Activated CD8-positive, alpha-beta T cell treated with anti-CD3 and anti-CD28 coated beads for 36 hours (primary cell): ENCODE measurements around the gene OCA2. TPM values are rescaled to one million over a fixed set of nuclear protein-coding genes. Genes with fewer than 3 reads are reported as not detected.

ENCODE experiments used
- ATAC-seq: fragments of 200-7000 bp; cut with Tn5 transposase; one replicate; pipeline ENCODE4 v1.10.0; 2021; ENCODE audit warnings: mild to moderate bottlenecking, moderate library complexity
- CTCF ChIA-PET: fragments of 350-600 bp; sonication (Branson Sonifier 250); formaldehyde crosslinking; loops from one replicate; lab custom pipeline; 2021; ENCODE audit warnings: antibody characterized with exemption; lab: Charles Lee
- POLR2A ChIA-PET: fragments of 350-600 bp; sonication (Branson Sonifier 250); formaldehyde crosslinking; loops from one replicate; lab custom pipeline; 2021; ENCODE audit warnings: antibody characterized with exemption; lab: Charles Lee
- DNase-seq: peaks from one replicate; pipeline ENCODE4 v3.0.0-alpha.2; 2020
- H3K27ac Mint-ChIP-seq: one replicate; pipeline ENCODE4 v1.8.0; 2021; ENCODE audit warnings: mild to moderate bottlenecking, mixed read lengths
- H3K27me3 Mint-ChIP-seq: one replicate; pipeline ENCODE4 v1.8.0; 2021; ENCODE audit warnings: mixed read lengths
- H3K36me3 Mint-ChIP-seq: one replicate; pipeline ENCODE4 v1.8.0; 2021; ENCODE audit warnings: low read depth, mixed read lengths
- H3K4me1 Mint-ChIP-seq: one replicate; pipeline ENCODE4 v1.8.0; 2021; ENCODE audit warnings: low read depth, mixed read lengths
- H3K4me3 Mint-ChIP-seq: one replicate; pipeline ENCODE4 v1.8.0; 2021; ENCODE audit warnings: mild to moderate bottlenecking, moderate library complexity, mixed read lengths
- H3K9me3 Mint-ChIP-seq: one replicate; pipeline ENCODE4 v1.8.0; 2021; ENCODE audit warnings: mixed read lengths
- intact Hi-C: fragments of 100-400 bp; cut with micrococcal nuclease; formaldehyde crosslinking; loops from one replicate; pipeline ENCODE4 v1.10.0; 2022
- total RNA-seq, 2 experiments: library from RNA; stranded (reverse); gene quantifications; one replicate each; pipeline ENCODE4 v1.2.3, GENCODE V29; 2021
- TF ChIP-seq, protein P1 (sequence below): fragments of 200-600 bp; IDR thresholded peaks from one replicate; pipeline ENCODE4 v1.8.0; 2022; ENCODE audit warnings: antibody characterized with exemption, mild to moderate bottlenecking

Gene OCA2
- total RNA-seq, 2 experiments from 2014 or later, result not detected

DNA sequence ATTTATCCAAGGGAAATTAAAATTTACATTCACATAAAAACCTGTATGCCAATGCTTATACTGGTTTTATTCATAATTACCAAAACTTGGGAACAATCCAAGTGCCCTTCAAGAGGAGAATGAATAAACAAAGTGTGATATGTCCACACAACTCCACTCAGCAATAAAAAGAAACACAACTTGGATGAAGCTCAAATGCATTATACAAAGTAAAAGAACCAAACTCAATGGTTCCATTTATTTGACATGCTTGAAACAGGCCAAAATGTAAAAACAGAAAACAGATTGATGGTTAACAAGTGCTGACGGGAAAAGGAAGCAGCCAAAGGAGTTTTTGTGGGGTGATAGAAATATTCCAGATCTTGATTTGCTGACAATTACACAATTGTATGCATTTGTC is 23.5 kb downstream of the OCA2 start:
- intact Hi-C loops, result no loop called here
- peaks cover 2% of the 10 kb centered on the region for H3K9me3 Mint-ChIP-seq
- POLR2A ChIA-PET, result no interaction called here

DNA sequence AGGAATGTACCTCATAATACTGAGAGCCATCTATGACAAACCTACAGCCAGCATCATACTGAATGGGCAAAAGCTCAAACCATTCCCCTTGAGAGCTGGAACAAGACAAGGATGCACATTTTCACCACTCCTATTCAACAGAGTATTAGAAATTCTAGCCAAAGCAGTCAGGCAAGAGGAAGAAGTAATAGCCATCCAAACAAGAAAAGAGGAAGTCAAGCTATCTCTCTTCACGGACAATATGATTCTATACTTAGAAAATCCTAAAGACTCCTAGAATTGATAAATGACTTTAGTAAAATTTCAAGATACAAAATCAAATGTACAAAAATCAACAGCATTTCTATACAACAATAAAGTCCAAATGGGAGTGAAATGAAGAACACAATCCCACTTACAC is 30.2 kb downstream of the OCA2 start:
- H3K27me3 Mint-ChIP-seq, result peaks cover 19% of the 10 kb centered on the region
- H3K9me3 Mint-ChIP-seq, result peaks cover 6% of the 10 kb centered on the region
- intact Hi-C loops, result no loop called here
- H3K36me3 Mint-ChIP-seq, result no peaks in the 10 kb centered on the region
- ChIA-PET CTCF (no interaction called here), POLR2A (no interaction called here)
- H3K4me3 Mint-ChIP-seq, result no peak overlapping the region
- ATAC-seq (no peak), DNase-seq (no peak)
- H3K27ac Mint-ChIP-seq, result no peak overlapping the region
- TF ChIP-seq, protein P1, sequence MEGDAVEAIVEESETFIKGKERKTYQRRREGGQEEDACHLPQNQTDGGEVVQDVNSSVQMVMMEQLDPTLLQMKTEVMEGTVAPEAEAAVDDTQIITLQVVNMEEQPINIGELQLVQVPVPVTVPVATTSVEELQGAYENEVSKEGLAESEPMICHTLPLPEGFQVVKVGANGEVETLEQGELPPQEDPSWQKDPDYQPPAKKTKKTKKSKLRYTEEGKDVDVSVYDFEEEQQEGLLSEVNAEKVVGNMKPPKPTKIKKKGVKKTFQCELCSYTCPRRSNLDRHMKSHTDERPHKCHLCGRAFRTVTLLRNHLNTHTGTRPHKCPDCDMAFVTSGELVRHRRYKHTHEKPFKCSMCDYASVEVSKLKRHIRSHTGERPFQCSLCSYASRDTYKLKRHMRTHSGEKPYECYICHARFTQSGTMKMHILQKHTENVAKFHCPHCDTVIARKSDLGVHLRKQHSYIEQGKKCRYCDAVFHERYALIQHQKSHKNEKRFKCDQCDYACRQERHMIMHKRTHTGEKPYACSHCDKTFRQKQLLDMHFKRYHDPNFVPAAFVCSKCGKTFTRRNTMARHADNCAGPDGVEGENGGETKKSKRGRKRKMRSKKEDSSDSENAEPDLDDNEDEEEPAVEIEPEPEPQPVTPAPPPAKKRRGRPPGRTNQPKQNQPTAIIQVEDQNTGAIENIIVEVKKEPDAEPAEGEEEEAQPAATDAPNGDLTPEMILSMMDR, result no peak
- no peaks in the 10 kb centered on the region for H3K4me1 Mint-ChIP-seq

More for the DNA sequence above, 23.5 kb downstream of the OCA2 start:
- no peak for DNase-seq
- CTCF ChIA-PET, result interaction anchor here (0.7 to 1.2 kb wide), 2 partner anchors 10 to 51 kb away, joined by 3 to 5 read pairs; no protein-coding TSS in a partner anchor
- H3K27ac Mint-ChIP-seq, result no peak overlapping the region
- no peak overlapping the region for H3K4me3 Mint-ChIP-seq
- H3K4me1 Mint-ChIP-seq, result no peaks in the 10 kb centered on the region
- H3K36me3 Mint-ChIP-seq, result no peaks in the 10 kb centered on the region
- peaks cover 10% of the 10 kb centered on the region for H3K27me3 Mint-ChIP-seq
- no peak for ATAC-seq
- TF ChIP-seq, protein P1, result no peak

DNA sequence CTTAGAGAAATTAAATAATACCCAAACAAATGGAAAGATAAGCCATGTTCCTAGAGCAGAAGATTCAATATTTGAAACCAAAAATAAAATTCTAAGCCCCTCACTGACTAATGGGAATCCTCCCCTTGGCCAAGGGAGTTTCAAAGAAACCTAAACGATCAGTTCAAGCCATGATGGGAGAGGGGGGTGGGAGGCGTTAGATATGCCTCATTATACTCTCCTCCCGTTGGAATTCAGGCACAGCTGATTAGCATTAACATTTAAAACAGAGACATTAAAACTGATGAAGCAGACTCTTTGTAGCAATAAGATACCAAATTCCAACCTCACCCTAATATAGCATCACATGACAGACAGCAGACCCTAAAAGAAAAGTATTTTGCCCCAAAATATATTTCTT is 32.9 kb downstream of the OCA2 start:
- ChIA-PET CTCF (no interaction called here), POLR2A (no interaction called here)
- peaks cover 15% of the 10 kb centered on the region for H3K27me3 Mint-ChIP-seq
- intact Hi-C loops, result no loop called here
- DNase-seq (no peak), ATAC-seq (no peak)
- H3K9me3 Mint-ChIP-seq, result peaks cover 12% of the 10 kb centered on the region
- TF ChIP-seq, protein P1, result no peak
- H3K27ac Mint-ChIP-seq, result no peak overlapping the region
- no peak overlapping the region for H3K4me3 Mint-ChIP-seq
- no peaks in the 10 kb centered on the region for H3K4me1 Mint-ChIP-seq
- no peaks in the 10 kb centered on the region for H3K36me3 Mint-ChIP-seq

GRCh38 chr15:28060005-28060404 is 39.1 kb downstream of the OCA2 start:
- ATAC-seq (no peak), DNase-seq (no peak)
- no peak overlapping the region for H3K4me3 Mint-ChIP-seq
- CTCF ChIA-PET, result no interaction called here
- peaks cover 1% of the 10 kb centered on the region for H3K27me3 Mint-ChIP-seq
- TF ChIP-seq, protein P1, result no peak
- POLR2A ChIA-PET, result no interaction called here
- intact Hi-C loops, result no loop called here
- H3K36me3 Mint-ChIP-seq, result no peaks in the 10 kb centered on the region
- H3K27ac Mint-ChIP-seq, result no peak overlapping the region
- H3K9me3 Mint-ChIP-seq, result peaks cover 16% of the 10 kb centered on the region
- H3K4me1 Mint-ChIP-seq, result no peaks in the 10 kb centered on the region

DNA sequence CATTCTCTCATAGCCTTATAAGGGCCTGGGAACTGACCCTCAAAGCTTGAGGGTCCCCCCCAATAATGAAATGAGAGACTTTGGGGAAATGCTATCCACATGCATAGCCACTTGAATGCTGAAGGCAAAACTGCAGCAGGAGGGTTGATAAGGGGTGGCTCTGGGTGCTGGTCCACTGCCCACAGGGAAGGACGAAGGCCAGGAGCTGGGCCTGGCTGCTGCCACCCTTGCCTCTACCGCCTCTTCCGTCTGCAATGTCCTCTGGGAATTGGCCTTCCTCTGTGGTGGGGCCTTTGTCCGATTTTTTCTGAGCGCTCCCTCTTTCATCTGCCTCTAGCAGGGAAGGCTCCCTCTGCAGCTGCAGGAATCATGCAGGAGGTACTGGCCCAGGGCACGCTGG is 41.0 kb downstream of the OCA2 start:
- Mint-ChIP-seq H3K27ac (no peak overlapping the region), H3K9me3 (peaks cover 12% of the 10 kb centered on the region), H3K36me3 (no peaks in the 10 kb centered on the region), H3K27me3 (peaks cover 1% of the 10 kb centered on the region), H3K4me1 (no peaks in the 10 kb centered on the region), H3K4me3 (no peak overlapping the region)
- intact Hi-C loops, result no loop called here
- TF ChIP-seq, protein P1, result no peak
- ChIA-PET POLR2A (no interaction called here), CTCF (no interaction called here)
- DNase-seq (no peak), ATAC-seq (no peak)
